ENCODE measurements around the gene ESYT1. TPM values are rescaled to one million over a fixed set of nuclear protein-coding genes. Genes with fewer than 3 reads are reported as not detected.

Gene ESYT1
- total RNA-seq, 1 experiment from 2014 or later: 111 TPM

GRCh38 chr12:56103066-56103711 is 24.9 kb upstream of the ESYT1 start:
- peak overlapping the region in 2 of 3 experiments; percentile 57 to 75; a peak in 4 of 7 replicates for H3K27ac Mint-ChIP-seq
- H3K36me3 Mint-ChIP-seq (ENCODE audit: insufficient read depth in 1 of 3, low read depth in 3 of 3): peaks cover 34 to 79% (median 63%) of the 10 kb centered on the region in 3 experiments

More at GRCh38 chr12:56103066-56103711, 24.9 kb upstream of the ESYT1 start:
- Mint-ChIP-seq H3K4me1 (peaks cover 22 to 27% of the 10 kb centered on the region in 2 experiments), H3K27me3 (ENCODE audit: low read depth) (no peaks in the 10 kb centered on the region; the same call in 1 of the 2 replicates), H3K4me3 (peak overlapping the region; percentile 95 to 100), H3K9me3 (peaks cover 0 to 3% of the 10 kb centered on the region in 2 experiments; a peak in 1 of 5 replicates)
- no peaks in the 10 kb centered on the region for H4K20me1 ChIP-seq (ENCODE audit: control insufficient read depth, insufficient read depth, insufficient read length)
- H4K5ac ChIP-seq (ENCODE audit: insufficient read length, low read depth, low read length): no peak overlapping the region
- WGBS (ENCODE audit: extremely low coverage, insufficient read length, low lambda C conversion rate): no CpG with 5 or more reads among the region's 6 CpGs
- H2BK15ac ChIP-seq (ENCODE audit: low read depth, low read length): no peak overlapping the region
- no peaks in the 10 kb centered on the region for H3K9me3 ChIP-seq (ENCODE audit: control insufficient read depth, low read depth, low read length)
- no peak overlapping the region for H2BK5ac ChIP-seq (ENCODE audit: insufficient read length, low read length)
- H3K23ac ChIP-seq (ENCODE audit: insufficient read length, low read depth, low read length): no peak overlapping the region
- TF ChIP-seq, protein P1, sequence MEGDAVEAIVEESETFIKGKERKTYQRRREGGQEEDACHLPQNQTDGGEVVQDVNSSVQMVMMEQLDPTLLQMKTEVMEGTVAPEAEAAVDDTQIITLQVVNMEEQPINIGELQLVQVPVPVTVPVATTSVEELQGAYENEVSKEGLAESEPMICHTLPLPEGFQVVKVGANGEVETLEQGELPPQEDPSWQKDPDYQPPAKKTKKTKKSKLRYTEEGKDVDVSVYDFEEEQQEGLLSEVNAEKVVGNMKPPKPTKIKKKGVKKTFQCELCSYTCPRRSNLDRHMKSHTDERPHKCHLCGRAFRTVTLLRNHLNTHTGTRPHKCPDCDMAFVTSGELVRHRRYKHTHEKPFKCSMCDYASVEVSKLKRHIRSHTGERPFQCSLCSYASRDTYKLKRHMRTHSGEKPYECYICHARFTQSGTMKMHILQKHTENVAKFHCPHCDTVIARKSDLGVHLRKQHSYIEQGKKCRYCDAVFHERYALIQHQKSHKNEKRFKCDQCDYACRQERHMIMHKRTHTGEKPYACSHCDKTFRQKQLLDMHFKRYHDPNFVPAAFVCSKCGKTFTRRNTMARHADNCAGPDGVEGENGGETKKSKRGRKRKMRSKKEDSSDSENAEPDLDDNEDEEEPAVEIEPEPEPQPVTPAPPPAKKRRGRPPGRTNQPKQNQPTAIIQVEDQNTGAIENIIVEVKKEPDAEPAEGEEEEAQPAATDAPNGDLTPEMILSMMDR (conservative IDR thresholded peaks at IDR 0.05): no peak
- H2BK12ac ChIP-seq (ENCODE audit: insufficient read length, low read depth, low read length): no peak overlapping the region
- H3K4ac ChIP-seq (ENCODE audit: low read depth, low read length): no peak overlapping the region
- H3K79me1 ChIP-seq (ENCODE audit: insufficient read depth, low read depth, low read length, poor library complexity, severe bottlenecking): no peaks in the 10 kb centered on the region
- H3K23me2 ChIP-seq (ENCODE audit: insufficient read length, low read depth, low read length, poor library complexity, severe bottlenecking): peaks cover 8% of the 10 kb centered on the region
- no peak overlapping the region for H2AFZ ChIP-seq (ENCODE audit: low read length)
- H4K8ac ChIP-seq (replicated peaks; ENCODE audit: insufficient read length, low read depth, low read length): no peak overlapping the region
- H4K91ac ChIP-seq (ENCODE audit: insufficient read length, low read depth, low read length): no peak overlapping the region
- H2BK20ac ChIP-seq (ENCODE audit: low read depth, low read length, poor library complexity, severe bottlenecking): no peak overlapping the region
- no peaks in the 10 kb centered on the region for H3K27me3 ChIP-seq (ENCODE audit: insufficient read depth, low read length)
- H3T11ph ChIP-seq (ENCODE audit: low read length): no peak overlapping the region
- H2AK5ac ChIP-seq (ENCODE audit: insufficient read length, low read length): no peak overlapping the region
- no peak for DNase-seq
- no peak overlapping the region for H3K18ac ChIP-seq (ENCODE audit: insufficient read length, low read depth, low read length)
- H3K56ac ChIP-seq (ENCODE audit: insufficient read length, low read depth, low read length): no peak overlapping the region
- H2BK120ac ChIP-seq (ENCODE audit: low read depth, low read length, poor library complexity, severe bottlenecking): no peak overlapping the region
- no peak overlapping the region for H3K14ac ChIP-seq (ENCODE audit: insufficient read depth, low read length)
- peak overlapping the region; percentile 42 for H3K4me2 ChIP-seq (ENCODE audit: insufficient read depth, insufficient read length, low read length)
- H3K27ac ChIP-seq (ENCODE audit: insufficient read length, low read depth, low read length): no peak overlapping the region
- H3K4me1 ChIP-seq (ENCODE audit: insufficient read depth, low read length): peaks cover 8% of the 10 kb centered on the region; the same call in 1 of the 2 replicates
- no peak overlapping the region for H3K9ac ChIP-seq (ENCODE audit: extremely low read depth, insufficient read length, low read length)
- H3K79me2 ChIP-seq (ENCODE audit: insufficient read depth, low read length): peaks cover 17% of the 10 kb centered on the region; the same call in 1 of the 2 replicates
